GM18517 (cell line): ENCODE data around the gene FECH.
"Not testable (repeated sequence)": the region's sequence is repeated elsewhere in the genome, so short reads cannot be mapped to it uniquely, and the experiment has no call there.

ENCODE experiments used
- ATAC-seq: cut with Tn5 transposase; IDR thresholded peaks from one replicate; pipeline ENCODE4 v1.9.1; 2021; ENCODE audit warnings: mild to moderate bottlenecking, moderate library complexity; ENCODE audit not compliant: unreplicated experiment

Gene FECH, protein sequence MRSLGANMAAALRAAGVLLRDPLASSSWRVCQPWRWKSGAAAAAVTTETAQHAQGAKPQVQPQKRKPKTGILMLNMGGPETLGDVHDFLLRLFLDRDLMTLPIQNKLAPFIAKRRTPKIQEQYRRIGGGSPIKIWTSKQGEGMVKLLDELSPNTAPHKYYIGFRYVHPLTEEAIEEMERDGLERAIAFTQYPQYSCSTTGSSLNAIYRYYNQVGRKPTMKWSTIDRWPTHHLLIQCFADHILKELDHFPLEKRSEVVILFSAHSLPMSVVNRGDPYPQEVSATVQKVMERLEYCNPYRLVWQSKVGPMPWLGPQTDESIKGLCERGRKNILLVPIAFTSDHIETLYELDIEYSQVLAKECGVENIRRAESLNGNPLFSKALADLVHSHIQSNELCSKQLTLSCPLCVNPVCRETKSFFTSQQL

DNA sequence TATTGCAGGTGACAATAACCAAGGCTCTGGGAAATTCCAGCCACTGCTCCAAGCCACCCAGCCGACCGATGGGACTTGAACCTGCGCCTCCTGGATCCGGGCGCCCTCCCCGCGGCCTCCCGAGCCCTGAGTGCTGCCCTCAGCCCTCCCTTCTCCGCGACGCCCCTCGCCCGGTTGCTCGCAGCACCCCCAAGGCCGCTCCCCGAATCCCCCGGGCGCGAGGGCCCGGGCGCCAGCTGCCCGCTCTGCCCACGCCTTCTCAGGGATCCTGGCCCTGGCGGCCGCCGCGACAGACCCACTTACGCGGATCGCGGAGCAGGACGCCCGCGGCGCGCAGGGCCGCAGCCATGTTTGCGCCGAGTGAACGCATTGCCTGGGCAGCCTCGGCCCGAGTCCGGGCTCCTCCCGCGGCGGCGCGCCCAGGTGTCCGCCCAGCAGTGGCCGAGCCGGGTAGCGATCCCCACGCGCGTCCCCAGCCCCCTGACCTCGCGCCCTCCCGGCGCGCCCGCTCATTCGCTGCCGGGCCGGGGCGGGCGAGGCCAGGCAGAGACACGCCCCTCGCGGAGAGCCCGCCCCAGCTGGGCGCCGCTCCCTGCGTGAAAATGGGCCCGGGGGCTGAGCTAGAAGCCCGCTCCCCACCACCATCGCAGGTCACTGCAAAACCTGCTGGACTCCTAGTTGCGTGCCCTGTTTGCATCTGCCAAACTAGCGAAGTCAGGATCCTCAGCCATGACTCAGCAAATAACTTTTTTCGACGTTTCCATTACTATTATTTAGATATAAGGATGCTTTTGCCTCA is at the start of gene FECH:
Gene FECH, minus strand, starts transcription at position 452 of the 799 bp plus-strand sequence. Its CDS starts 82 bp downstream, at position 370.
- ATAC-seq = peak; percentile 82

DNA sequence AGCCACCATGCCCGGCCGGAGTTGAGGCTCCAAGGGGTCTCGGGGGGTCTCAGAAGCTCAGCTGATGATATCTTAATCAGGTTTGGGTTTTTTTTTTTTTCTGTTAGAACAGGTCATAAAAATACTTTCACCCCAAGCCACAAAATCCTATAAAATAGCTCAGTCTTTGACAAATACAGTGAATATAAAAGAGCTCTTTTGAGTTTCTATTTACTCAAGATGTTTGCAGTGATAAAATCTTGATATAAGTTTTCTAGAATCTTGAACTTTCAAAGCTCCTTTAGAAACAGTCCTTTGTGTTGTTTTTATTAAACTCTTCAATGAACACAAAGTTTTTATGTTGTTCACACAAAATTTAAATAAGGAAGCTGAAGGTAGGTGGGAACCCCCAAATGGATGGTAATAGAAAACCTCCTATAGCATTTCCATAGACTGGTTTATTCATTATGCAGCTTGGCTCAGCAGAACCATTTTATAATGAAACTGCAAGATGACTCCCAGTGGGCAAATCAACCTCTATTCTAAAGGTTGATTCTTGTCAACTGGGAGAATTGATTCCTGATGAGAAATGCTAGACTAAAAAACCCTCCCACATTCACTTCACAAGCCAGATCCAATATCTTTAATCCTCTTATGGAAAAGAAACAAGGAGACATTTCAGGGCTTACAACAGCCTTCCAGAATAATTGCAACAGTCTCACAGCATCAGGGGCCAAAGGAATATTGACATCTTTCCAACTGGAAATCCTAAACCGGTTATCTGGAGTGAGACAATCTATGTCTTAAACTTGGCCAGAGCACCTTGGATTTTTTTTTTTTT is 48.7 kb upstream of the FECH start:
- no peak for ATAC-seq

DNA sequence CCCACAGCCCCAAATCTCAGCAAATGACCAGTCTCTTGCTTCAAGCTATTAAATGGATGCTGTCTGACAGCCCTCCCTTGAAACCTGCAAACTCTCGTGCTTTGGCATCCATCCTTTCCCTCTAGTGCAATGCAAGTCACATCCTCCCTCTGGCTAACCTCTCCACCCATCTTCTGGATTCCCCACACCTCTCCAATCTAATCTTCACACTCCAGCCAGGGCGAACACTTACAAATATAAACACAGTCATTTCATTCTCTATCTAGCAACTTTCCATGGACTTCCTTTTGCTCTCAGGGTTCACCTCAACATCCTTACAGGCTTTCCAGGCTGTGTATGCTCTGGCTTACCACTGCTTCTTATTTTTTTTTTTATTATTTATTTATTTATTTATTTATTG is 45.2 kb upstream of the FECH start:
- ATAC-seq = no peak

DNA sequence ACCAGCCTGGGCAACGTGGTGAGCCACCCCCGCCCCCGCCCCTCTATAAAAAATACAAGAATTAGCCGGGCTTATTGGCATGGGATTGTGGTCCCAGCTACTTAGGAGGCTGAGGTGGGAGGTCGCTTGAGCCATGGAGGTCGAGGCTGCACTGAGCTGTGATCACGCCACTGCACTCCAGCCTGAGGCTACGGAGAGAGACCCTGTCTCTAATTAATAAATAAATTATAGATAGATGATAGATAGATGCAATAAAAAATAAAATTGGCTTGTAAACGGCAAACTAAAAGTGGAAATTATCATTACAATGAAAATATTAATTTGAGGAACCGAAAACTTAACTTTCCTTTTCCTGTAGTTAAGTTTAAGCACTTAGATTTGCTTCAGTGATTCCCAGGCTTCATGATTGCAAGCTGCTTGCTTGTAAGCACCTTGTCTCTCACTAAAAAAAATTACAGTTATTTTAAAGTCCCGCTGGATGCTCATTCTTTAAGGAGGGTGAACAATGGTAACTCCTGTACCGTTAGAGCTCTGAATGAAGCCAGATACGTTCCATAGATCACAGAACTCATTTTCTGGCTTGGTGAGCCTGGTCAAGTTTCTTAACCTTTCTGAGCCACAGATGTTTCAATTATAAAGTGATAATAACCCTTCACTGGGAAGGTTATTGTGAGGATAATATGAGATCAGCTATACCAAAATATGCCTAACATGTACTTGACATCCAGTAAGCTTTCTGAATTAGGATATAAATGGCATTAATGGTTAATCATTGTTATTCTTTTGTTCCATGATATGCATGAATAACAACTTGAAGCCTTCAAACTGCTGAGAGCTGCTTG is 44.5 kb upstream of the FECH start:
- ATAC-seq = peak; percentile 64

DNA sequence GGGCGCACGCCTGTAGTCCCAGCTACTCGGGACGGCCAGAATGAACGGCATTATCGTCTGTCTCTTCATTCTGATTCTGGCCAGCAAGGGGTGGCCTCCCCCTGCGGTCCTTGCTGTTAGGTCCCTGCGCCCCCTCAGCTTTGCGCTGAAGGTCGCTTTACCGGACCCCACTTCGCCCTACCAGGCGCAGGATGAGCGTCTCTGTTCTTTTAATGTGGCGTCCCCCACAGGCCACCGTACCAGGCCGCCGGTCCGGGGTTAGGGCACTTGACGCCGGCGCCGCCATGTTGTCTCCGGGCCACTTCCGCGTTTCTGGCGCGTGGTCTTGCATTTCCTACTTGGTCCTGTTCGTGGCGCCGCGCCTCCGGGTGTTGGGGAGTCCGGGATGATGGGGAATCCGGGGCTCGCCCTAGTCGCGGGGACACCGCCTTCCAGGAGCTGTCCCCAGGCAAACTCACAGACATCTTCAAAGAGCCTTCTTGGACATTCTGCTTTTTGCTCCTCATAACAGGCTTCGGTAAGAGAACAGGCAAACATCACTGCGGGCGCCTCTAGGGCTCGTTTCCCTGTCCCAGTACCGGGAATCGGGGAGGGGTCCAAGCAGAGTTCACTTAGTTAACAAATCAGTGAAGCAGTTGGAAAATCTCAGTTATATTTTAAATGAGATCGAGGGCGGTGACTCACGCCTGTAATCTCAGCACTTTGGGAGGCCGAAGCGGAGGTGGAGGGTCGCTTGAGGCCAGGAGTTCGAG is 43.7 kb upstream of the FECH start:
- peak; percentile 83 for ATAC-seq

DNA sequence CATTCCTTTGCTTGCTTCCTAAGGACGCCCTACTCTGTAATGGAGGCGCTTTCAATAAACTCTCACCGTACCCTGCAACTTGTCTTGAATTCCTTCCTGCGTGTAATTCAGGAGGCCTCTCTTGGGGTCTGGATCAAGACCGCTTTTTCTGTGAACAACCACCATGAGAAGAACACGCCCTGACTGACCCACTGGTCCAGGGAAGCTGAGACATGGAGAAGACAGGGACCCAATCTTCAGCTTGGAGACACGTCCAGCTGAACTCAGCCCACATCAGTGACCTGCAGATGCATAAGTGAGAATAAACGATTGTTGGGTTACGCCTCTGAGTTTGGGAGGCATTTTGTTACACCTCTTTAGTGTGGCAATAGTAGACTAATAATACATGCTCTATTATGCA is 42.9 kb upstream of the FECH start:
- no peak for ATAC-seq

DNA sequence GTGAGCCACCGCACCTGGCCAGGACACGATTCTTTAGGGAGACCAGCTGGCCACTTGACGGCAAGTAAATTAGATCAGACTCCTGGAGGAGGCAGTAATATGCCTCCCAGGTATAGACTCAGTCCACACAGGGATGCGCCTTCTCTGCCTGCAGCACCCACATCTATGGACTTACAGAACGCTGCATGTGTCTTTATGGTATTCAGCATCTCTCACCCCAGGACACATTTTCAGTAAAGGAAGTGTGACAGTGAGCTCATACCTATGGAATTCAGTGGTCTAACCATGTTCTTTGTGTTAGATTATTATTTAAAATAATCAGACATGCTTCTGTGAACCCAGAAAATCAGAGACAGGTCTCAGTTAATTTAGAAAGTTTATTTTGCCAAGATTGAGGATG is 41.0 kb upstream of the FECH start:
- no peak for ATAC-seq

DNA sequence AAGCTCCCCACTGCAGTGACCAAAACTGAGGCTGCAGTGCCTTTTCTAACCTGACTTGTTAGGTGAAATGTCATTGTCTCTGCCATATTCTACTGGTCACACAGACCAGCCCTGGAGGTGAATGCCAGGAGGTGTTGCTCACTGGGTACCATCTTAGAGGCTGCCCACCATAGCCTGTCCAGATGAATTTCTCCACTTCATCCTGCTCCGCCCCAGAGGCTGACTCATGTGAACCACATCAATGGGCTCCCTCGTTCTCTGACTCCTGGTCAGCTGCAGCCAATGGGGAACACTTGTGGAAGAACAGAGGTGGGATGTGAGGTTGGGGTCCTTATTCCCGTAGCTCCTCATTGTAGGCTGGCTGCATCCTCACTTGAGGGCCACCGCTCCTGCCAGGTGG is 38.5 kb upstream of the FECH start:
- no peak for ATAC-seq

DNA sequence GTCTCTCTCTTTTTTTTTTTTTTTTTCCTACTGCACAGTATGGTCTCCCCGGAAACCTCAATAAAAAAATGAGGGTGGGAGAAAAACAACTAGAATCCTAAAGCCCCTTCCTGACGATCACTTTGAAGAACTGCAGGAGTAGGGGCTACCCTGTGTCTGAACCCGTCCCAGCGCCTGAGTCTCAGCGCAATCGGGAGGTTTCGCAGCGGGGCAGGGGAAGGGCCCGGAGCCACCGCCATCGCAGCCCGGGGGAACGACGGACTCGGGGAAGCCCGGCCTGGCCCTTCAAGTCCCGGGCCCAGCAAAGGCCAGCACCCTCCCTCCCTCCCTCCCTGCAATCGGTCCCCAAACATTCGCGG is 34.7 kb upstream of the FECH start:
- peak; percentile 6 for ATAC-seq

DNA sequence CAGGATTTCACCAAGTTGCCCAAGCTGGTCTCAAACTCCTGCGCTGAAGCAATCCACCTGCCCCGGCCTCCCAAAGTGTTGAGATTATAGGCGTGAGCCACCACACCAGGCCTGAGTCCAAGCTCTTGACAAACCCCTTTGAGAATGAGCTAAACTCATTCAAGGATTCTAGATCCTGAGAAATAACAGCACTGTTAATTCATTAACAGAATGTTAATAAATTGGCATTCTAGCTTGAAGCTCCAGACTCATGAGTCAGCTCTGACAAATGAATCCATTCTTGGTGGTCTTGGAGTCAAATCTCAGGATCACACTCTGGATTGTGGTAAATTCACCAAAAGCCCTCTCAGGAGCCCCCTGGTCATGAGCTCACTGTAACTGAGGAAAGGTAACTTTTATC is 33.4 kb upstream of the FECH start:
- ATAC-seq = no peak

DNA sequence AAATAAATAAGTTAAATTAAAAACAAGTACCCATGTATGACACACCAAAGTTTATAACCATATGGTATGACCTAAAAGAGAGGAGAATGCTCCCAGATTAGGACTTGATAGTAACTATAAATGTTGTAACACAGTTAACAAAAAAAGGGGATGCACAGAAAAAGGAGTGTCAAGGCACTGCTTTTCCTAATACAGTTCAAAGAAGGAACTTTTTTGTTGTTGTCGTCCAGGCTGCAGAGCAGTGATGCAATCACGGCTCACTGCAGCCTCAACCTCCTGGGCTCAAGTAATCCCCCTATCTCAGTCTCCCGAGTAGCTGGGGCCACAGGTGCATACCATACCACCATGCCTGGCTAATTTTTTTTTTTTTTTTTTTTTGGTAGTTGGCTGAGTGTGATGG is 32.4 kb upstream of the FECH start:
- no peak for ATAC-seq

DNA sequence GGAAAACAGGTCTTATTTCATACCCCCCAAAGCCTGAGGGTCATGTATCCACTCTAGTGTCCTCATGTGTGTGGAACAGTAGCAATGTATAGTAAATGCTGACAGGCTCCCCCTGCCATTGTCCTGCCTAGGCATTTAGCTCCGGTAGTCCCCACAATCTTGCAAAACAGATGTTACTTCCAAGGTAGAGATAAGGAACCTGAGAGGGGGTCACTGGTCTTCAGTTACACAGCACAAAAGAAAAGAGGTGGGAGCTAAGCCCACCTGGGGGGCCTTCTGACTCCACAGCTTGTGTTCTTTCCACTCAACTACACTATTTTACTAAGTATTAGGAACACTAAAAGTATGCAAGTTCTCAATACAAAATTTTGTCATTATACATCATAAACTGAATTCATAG is 17.4 kb upstream of the FECH start:
- ATAC-seq = no peak

DNA sequence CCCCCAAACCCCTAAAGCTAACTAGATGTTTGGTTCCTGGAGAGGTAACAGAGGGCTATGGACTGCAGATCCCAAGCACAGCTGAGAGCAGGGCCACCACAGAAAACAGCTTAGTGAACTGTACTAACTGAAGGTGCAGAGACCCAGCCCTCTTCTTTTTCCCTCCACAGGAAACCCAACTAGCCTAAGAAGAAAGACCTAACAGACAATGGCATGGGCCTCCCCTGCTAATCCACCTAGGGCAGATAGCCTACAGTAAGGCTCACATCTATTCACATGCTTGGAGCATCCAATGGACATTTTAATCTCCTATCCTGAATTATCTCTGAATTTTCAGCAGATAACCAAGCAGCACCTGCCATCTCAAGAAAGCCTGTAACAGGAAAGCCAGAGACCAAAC is 8.8 kb upstream of the FECH start:
- ATAC-seq = no peak

DNA sequence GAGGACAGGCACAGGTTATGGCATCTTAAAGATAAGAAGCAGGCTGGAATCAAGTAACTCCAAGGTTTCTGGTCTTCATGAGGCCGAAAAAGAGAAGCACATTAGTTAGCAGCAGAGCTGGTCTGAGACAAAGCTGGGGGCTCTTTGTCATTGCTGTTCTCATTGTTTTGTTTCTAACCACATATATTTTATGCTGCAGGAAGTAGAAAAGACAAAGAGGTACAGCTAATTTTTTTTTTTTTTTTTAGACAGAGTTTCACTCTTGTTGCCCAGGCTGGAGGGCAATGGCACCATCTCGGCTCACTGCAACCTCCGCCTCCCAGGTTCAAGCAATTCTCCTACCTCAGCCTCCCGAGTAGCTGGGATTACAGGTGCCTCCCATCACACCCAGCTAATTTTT is 6.2 kb upstream of the FECH start:
- ATAC-seq = not testable (repeated sequence)

DNA sequence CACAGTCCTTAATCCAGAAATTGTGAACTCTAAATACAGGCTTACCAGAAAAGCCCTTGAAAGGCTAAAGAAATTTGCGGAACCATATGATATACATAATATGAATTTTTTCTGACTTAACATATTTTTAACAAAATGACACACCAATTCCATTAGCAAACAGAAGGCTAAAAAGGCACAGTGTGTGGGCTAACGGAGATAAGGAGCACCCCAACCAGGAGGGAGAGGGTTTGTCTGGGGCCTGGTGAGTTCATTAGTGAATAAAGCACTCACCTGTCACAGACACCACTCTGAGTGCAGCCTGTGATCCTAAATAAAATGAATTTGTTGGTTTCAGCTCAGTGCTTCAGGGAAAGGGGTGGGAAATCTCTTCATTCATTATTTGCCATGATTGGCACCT is 2.7 kb upstream of the FECH start:
- no peak for ATAC-seq

DNA sequence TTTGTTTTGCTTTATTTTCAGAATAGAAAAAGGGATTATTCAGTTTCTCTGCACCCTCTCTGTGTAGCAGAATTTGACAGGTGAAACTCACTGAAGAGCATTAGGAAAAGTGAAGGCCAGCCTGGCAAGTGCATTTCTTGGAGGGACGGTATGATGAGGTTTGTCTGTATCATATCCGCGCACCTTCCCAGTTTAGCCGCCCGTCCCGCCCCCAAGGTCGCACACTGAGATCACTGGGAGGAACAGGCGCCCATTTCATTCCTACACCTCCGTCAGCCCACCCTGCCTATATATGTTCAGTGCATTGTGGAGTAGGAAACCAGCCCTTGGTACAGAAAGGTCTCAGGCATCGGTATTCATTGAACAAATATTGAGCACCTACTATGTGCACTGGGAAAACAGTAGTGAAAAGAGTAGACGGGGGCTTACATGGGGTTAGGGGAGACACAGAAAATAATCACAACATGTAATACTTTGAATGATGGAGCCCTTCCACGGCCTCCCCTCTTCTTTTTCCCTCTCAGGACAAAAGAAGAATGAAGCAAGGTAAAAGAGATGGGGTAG is 678 bp upstream of the FECH start:
- ATAC-seq = no peak

DNA sequence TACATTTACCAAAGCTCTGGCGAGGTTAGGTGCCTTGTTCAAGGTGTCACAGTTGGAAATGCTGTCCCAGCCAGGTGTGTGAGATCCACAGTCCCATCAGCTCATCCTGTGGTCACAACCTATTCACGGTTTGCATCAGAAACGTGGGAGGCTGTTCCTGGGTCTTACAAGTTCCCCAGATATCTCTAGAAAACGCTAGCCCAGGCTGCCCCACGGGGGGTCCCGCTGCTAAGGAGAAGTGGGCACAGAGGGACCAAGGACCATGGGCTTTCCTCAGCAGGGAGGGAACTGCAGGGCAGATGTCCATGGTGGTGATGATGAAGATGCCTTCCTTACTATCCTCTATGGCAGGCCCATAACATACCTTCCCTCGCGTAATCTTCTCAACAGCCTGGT is 649 bp downstream of the FECH start:
- ATAC-seq = no peak

DNA sequence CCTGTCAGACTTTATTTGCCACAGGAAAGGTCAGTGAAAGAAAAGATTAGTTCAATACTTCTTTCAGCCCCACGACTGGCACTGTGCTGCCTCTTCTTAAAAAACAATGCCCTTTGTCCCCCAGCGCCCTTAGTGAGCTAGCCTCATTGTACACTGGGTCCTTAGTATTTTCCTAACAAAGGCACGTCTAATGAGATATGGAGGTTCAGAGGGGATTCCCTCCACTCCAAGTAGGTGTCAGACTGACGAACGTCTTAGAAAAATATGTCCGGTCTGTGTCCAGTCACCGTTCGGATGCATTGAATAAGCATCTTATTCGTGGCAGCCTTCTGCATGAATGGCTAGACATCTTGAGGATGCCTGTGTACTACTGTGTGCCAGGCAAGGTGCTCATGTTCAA is 1.1 kb downstream of the FECH start:
- ATAC-seq = no peak

DNA sequence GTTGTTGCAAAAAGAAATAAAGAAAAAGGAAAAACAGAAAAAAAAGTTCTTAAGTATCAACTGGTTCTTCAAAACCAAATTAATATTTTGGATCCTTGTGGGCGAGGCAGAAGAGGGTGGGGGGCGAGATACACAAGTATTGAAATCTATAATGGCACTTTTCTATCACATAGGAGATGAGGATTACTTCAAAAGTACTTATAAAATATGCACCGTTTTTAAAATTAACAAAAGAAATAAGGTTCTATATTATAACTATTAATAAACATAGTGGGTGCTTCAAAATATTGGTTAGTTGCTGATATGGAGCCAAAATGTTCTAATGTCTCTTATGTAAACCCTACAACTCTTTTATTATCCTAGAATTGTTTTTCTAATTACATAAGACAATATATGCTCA is 2.1 kb downstream of the FECH start:
- ATAC-seq = no peak
